Measurements from ENCODE around the gene LCN10. TPM values are rescaled to one million over a fixed set of nuclear protein-coding genes. Genes with fewer than 3 reads are reported as not detected.

LCN10 gene
- total and polyA plus RNA-seq, 9 of the 15 experiments (the other 6 are each of a cell fraction or from before 2014, with no cell fraction given), result 0.10 to 0.21 (median 0.14) TPM; not detected in 6

DNA sequence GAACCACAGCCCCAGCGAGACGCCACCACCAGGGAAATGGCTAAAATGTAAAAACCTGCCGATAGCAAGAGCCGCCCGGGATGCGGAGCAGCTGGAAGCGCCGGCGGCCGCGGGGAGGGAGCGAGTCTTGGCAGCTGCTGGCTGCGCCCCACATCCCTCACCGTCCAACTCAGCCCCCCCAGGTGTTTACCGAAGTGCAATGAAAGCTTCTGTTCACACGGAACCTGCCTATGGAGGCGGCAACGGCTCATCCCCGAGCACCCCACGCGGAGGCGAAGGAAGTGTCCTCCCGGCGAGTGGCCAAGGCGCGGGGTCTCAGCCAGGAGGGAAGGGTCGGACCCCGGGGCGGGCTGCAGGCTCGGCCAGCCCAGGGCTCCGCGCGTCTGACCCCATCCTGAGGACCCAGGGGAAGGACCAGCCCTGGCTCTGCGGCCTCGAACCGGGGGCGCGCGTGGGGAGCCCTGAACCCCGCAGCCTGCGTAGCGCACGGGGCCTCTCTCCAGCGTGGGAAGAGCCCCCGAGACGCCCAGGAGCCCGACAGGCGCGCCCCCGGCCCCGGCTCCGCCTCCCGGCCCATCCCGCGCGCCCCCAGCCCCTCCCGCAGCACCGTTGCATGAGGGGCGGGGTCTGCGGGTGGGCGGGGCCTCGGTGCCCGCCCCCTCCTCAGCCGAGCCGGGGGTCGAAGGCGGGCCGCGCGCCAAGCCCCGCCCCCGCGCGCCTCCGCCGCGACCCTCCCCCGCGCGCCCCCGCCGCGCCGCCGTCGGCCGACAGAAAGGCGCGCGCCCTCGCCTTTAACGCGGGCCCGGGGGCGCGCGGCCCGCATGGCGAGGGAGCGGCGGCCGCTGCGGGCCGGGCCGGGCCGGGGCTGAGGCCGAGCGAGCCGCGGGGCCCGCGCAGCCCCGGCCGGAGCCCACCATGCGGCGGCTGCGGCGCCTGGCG is 30.7 kb downstream of the LCN10 start, which contains the start of gene DIPK1B (continued):
- TF ChIP-seq, protein P1, sequence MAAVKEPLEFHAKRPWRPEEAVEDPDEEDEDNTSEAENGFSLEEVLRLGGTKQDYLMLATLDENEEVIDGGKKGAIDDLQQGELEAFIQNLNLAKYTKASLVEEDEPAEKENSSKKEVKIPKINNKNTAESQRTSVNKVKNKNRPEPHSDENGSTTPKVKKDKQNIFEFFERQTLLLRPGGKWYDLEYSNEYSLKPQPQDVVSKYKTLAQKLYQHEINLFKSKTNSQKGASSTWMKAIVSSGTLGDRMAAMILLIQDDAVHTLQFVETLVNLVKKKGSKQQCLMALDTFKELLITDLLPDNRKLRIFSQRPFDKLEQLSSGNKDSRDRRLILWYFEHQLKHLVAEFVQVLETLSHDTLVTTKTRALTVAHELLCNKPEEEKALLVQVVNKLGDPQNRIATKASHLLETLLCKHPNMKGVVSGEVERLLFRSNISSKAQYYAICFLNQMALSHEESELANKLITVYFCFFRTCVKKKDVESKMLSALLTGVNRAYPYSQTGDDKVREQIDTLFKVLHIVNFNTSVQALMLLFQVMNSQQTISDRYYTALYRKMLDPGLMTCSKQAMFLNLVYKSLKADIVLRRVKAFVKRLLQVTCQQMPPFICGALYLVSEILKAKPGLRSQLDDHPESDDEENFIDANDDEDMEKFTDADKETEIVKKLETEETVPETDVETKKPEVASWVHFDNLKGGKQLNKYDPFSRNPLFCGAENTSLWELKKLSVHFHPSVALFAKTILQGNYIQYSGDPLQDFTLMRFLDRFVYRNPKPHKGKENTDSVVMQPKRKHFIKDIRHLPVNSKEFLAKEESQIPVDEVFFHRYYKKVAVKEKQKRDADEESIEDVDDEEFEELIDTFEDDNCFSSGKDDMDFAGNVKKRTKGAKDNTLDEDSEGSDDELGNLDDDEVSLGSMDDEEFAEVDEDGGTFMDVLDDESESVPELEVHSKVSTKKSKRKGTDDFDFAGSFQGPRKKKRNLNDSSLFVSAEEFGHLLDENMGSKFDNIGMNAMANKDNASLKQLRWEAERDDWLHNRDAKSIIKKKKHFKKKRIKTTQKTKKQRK (IDR thresholded peaks at IDR 0.05; ENCODE audit: borderline replicate concordance, low read depth, low read length), result no peak
- TF ChIP-seq PHF21A (IDR thresholded peaks at IDR 0.05; ENCODE audit: borderline replicate concordance, low read depth), result no peak
- 0 out of 2 replicates have a peak, but pooled peaks have one; percentile 38 for TF ChIP-seq ZNF232 (CRISPR knock-in tag; IDR thresholded peaks at IDR 0.05)
- no peak for TF ChIP-seq ZFX (CRISPR knock-in tag; IDR thresholded peaks at IDR 0.05)
- TF ChIP-seq TAF1 (IDR thresholded peaks at IDR 0.05; ENCODE audit: control insufficient read depth, extremely low read depth, insufficient read depth, low read length, severe bottlenecking), result peak; percentile 16
- TF ChIP-seq ZNF583 (CRISPR knock-in tag; IDR thresholded peaks at IDR 0.05), result no peak
- TF ChIP-seq ZNF699 (CRISPR knock-in tag; IDR thresholded peaks at IDR 0.05; ENCODE audit: insufficient replicate concordance), result no peak
- peak; percentile 49; the same call in 1 of the 2 replicates for TF ChIP-seq SP1 (CRISPR knock-in tag; IDR thresholded peaks at IDR 0.05)
- no peak for TF ChIP-seq MECOM (CRISPR knock-in tag; IDR thresholded peaks at IDR 0.05)
- no peak for TF ChIP-seq OTX1 (CRISPR knock-in tag; IDR thresholded peaks at IDR 0.05)
- TF ChIP-seq, protein P2, sequence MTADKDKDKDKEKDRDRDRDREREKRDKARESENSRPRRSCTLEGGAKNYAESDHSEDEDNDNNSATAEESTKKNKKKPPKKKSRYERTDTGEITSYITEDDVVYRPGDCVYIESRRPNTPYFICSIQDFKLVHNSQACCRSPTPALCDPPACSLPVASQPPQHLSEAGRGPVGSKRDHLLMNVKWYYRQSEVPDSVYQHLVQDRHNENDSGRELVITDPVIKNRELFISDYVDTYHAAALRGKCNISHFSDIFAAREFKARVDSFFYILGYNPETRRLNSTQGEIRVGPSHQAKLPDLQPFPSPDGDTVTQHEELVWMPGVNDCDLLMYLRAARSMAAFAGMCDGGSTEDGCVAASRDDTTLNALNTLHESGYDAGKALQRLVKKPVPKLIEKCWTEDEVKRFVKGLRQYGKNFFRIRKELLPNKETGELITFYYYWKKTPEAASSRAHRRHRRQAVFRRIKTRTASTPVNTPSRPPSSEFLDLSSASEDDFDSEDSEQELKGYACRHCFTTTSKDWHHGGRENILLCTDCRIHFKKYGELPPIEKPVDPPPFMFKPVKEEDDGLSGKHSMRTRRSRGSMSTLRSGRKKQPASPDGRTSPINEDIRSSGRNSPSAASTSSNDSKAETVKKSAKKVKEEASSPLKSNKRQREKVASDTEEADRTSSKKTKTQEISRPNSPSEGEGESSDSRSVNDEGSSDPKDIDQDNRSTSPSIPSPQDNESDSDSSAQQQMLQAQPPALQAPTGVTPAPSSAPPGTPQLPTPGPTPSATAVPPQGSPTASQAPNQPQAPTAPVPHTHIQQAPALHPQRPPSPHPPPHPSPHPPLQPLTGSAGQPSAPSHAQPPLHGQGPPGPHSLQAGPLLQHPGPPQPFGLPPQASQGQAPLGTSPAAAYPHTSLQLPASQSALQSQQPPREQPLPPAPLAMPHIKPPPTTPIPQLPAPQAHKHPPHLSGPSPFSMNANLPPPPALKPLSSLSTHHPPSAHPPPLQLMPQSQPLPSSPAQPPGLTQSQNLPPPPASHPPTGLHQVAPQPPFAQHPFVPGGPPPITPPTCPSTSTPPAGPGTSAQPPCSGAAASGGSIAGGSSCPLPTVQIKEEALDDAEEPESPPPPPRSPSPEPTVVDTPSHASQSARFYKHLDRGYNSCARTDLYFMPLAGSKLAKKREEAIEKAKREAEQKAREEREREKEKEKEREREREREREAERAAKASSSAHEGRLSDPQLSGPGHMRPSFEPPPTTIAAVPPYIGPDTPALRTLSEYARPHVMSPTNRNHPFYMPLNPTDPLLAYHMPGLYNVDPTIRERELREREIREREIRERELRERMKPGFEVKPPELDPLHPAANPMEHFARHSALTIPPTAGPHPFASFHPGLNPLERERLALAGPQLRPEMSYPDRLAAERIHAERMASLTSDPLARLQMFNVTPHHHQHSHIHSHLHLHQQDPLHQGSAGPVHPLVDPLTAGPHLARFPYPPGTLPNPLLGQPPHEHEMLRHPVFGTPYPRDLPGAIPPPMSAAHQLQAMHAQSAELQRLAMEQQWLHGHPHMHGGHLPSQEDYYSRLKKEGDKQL (CRISPR knock-in tag; IDR thresholded peaks at IDR 0.05; ENCODE audit: borderline replicate concordance), result no peak; the same call in 1 of the 2 replicates
- TF ChIP-seq, protein P3, sequence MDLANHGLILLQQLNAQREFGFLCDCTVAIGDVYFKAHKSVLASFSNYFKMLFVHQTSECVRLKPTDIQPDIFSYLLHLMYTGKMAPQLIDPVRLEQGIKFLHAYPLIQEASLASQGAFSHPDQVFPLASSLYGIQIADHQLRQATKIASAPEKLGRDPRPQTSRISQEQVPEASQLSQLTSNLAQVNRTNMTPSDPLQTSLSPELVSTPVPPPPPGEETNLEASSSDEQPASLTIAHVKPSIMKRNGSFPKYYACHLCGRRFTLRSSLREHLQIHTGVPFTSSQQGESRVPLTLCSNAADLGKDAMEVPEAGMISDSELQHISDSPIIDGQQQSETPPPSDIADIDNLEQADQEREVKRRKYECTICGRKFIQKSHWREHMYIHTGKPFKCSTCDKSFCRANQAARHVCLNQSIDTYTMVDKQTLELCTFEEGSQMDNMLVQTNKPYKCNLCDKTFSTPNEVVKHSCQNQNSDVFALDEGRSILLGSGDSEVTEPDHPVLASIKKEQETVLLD (IDR thresholded peaks at IDR 0.05), result 0 out of 2 replicates have a peak, but pooled peaks have one; percentile 28
- TF ChIP-seq ZFP36 (IDR thresholded peaks at IDR 0.05; ENCODE audit: low read depth, low read length, partially characterized antibody), result peak; percentile 57
- TF ChIP-seq, protein P4, sequence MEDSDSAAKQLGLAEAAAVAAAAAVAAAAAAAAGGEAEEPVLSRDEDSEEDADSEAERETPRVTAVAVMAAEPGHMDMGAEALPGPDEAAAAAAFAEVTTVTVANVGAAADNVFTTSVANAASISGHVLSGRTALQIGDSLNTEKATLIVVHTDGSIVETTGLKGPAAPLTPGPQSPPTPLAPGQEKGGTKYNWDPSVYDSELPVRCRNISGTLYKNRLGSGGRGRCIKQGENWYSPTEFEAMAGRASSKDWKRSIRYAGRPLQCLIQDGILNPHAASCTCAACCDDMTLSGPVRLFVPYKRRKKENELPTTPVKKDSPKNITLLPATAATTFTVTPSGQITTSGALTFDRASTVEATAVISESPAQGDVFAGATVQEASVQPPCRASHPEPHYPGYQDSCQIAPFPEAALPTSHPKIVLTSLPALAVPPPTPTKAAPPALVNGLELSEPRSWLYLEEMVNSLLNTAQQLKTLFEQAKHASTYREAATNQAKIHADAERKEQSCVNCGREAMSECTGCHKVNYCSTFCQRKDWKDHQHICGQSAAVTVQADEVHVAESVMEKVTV (CRISPR knock-in tag; IDR thresholded peaks at IDR 0.05), result no peak
